ENCODE data around the gene FNBP1.

Gene FNBP1

GRCh38 chr9:130073373-130073772, 30.4 kb upstream of the FNBP1 start:
- peak overlapping the region; percentile 8; the same call in 1 of the 2 replicates for H3K27ac ChIP-seq
- DNase-seq (ENCODE audit: low spot score): no peak
- no peak for TF ChIP-seq CTCF (conservative IDR thresholded peaks at IDR 0.05; ENCODE audit: low read depth)
- POLR2A ChIA-PET (ENCODE audit: low non-redundant PET): no interaction called here
- CTCF ChIA-PET: no interaction called here

- DNase-seq (ENCODE audit: low spot score): no peak
- TF ChIP-seq CTCF (conservative IDR thresholded peaks at IDR 0.05; ENCODE audit: low read depth): no peak
- no peak overlapping the region for H3K27ac ChIP-seq
- CTCF ChIA-PET: interaction anchor here (0.6 kb wide), 1 partner anchor 131 kb away, joined by 3 read pairs; no protein-coding TSS in a partner anchor
- POLR2A ChIA-PET (ENCODE audit: low non-redundant PET): no interaction called here
These were observed 29.7 kb upstream of the FNBP1 start for GRCh38 chr9:130072515-130073235.

GRCh38 chr9:130069048-130069447, 26.1 kb upstream of the FNBP1 start:
- no peak for DNase-seq (ENCODE audit: low spot score)
- POLR2A ChIA-PET (ENCODE audit: low non-redundant PET): interaction anchor here (0.5 to 0.6 kb wide), 2 partner anchors 22 to 949 kb away, joined by 3 read pairs; no protein-coding TSS in a partner anchor
- CTCF ChIA-PET: interaction anchor here (0.5 to 2.2 kb wide), 2 partner anchors 133 to 184 kb away, joined by 4 to 5 read pairs; no protein-coding TSS in a partner anchor
- peak overlapping the region; percentile 62 for H3K27ac ChIP-seq
- TF ChIP-seq CTCF (conservative IDR thresholded peaks at IDR 0.05; ENCODE audit: low read depth): no peak

GRCh38 chr9:130064621-130065020, 21.6 kb upstream of the FNBP1 start:
- no peak for TF ChIP-seq CTCF (conservative IDR thresholded peaks at IDR 0.05; ENCODE audit: low read depth)
- H3K27ac ChIP-seq: no peak overlapping the region
- CTCF ChIA-PET: interaction anchor here (0.9 kb wide), 1 partner anchor 359 kb away, joined by 3 read pairs; no protein-coding TSS in a partner anchor
- POLR2A ChIA-PET (ENCODE audit: low non-redundant PET): no interaction called here
- DNase-seq (ENCODE audit: low spot score): no peak

- no peak overlapping the region for H3K27ac ChIP-seq
- no peak for TF ChIP-seq CTCF (conservative IDR thresholded peaks at IDR 0.05; ENCODE audit: low read depth)
- DNase-seq (ENCODE audit: low spot score): no peak
- POLR2A ChIA-PET (ENCODE audit: low non-redundant PET): no interaction called here
- CTCF ChIA-PET: interaction anchor here (0.6 kb wide), 1 partner anchor 370 kb away, joined by 5 read pairs; no protein-coding TSS in a partner anchor
These were observed 19.8 kb upstream of the FNBP1 start for GRCh38 chr9:130062750-130063149.

GRCh38 chr9:130060296-130060695, 17.3 kb upstream of the FNBP1 start:
- POLR2A ChIA-PET (ENCODE audit: low non-redundant PET): no interaction called here
- CTCF ChIA-PET: no interaction called here
- TF ChIP-seq CTCF (conservative IDR thresholded peaks at IDR 0.05; ENCODE audit: low read depth): no peak
- DNase-seq (ENCODE audit: low spot score): no peak
- no peak overlapping the region for H3K27ac ChIP-seq

Measured in RWPE1 (cell line).